Measurements from ENCODE around the gene BRD4.

- no peak for TF ChIP-seq CTCF (IDR thresholded peaks at IDR 0.05)
- no peak for TF ChIP-seq POLR2AphosphoS5 (IDR thresholded peaks at IDR 0.05)
- no peak for TF ChIP-seq POLR2A (IDR thresholded peaks at IDR 0.05)
These were observed 29.1 kb downstream of the BRD4 start for GRCh38 chr19:15303105-15303780.

Data from stomach (tissue), 4 donors.